Activated gamma-delta T cell (primary cell): ENCODE data around the gene RASGRF1.

Experiments
- DNase-seq: peaks from one replicate; lab custom pipeline; 2025; lab: John Stamatoyannopoulos, UW

RASGRF1 gene

DNA sequence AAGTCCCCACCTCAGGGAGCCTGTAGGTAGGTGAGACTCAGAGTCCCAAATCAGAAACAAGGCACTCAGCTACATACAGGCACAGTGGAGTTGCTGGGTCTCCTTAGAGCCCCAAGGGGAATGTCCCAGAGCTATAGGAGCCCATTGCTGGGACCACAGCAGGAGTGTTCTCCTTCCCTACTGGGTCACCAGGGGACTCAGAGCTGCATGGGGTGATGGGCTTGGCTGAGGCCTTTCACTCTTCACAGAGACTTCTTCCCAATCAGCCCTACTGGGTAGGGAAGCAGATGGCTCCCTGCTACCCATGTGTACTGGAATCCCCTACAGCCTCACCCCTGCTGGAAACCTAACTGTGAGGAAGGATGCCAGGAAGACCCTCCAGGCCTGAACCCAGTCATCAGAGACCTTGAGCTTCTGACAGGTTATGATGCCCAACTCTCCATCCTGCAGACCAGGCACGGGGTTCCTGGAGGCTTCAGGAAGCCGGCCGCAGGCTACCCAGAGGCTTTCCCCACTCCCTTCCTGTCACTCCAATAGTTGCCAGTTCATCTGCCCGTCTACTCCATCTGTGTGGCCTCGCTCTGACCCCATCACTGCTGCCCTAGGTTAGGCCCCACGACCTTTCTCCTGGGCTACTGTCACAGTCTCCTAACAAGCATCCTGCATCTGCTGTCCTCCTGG, 24.0 kb downstream of the RASGRF1 start:
- no peak for DNase-seq

DNA sequence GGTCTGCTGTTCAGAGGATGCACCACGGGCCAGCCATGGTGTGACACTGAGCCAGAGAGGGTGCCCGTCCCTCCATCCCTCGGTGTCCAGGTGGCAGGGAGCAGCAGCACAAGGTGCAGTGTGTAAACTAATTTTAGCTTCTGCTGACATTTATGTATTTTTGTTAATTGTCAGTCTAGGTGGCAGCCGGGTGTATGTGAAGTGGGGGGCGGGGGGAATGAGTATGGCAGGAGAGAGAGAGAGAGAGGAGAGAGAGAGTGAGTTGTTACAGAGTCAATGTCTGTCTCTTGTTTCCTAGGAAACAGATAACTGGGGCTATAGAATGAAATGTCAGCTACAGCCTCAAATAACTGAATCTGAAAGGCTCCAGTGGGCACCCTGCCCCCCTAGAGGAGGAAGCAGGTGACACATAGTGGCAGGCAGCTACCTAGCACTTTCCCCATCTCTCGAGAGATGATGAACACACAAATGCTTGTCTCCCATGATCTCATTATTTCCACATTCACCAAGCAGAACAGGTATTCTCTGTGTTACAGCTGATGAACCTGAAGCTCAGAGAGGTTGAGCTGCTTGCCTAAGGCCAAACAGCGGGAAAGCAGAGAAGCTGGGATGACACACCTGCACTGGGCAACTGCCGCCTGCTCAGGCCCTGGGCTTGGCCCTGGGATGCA, 24.7 kb downstream of the RASGRF1 start:
- DNase-seq = no peak

- DNase-seq = no peak
These were observed 25.2 kb downstream of the RASGRF1 start for GRCh38 chr15:79065361-79065705.

DNA sequence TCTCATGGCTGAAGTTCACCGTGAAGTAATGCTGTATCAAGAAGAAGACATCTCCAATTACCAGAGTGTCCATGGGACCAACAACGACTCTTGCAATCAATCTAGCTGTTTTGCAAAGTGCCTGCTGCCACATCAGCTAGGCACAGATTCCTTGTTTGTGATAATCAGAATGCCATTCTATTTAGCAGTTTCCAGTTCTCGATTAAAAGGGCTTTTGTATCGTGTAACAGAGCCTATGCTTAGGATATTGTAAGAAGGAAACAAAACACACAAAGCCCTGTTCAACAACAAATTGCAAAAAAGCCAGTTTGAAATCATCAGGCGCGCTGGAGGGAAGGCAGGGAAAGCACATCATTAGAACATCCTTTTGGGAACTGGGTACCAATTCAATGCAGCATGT, 26.1 kb downstream of the RASGRF1 start:
- no peak for DNase-seq

GRCh38 chr15:79060175-79060574, 30.4 kb downstream of the RASGRF1 start:
- DNase-seq = no peak

DNA sequence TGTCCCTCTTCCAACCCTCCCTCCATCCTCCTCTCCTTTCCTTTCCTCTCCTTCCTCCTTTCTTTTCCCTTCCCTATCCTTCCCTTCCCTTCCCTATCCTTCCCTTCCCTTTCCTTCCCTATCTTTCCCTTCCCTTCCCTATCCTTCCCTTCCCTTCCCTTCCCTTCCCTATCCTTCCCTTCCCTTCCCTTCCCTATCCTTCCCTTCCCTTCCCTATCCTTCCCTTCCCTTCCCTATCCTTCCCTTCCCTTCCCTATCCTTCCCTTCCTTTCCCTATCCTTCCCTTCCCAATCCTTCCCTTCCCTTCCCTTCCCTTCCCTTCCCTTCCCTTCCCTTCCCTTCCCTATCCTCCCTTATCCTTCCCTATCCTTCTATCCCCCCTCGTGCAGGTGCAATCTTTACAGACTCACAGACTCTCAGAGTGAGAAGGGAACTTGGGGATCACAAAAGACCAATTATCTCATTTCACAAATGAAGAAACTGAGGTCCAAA, 31.5 kb downstream of the RASGRF1 start:
- no peak for DNase-seq

DNA sequence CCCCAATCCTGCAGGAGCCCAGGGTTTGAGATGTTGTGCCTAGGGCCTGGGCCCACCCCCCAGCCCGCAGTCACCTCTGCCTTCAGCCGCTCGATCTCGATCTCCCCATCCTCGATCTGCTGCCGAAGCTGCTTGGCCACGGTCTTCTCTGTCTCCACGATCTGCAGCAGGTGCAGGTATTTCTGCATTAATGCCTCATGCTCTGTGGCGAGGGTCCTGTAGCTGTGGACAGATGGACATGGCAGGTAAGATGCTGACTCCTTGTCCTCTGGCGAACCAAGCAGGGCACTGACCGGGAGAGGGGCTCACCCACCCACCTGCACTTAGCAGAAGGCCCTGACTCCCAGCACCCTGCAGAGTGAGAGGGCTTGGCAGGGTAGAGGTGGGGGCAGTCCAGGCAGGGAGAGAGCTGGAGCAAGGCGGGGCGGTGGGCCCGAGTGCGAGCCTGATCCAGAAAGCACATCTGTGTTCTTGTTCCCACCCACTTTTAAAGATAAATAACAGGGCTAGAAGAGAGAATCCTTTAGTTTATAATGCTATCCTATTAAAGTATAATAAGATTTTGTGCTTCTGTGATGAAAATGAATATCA, 32.2 kb downstream of the RASGRF1 start:
- DNase-seq = no peak

- no peak for DNase-seq
These were observed 33.5 kb downstream of the RASGRF1 start for GRCh38 chr15:79057050-79057449.

GRCh38 chr15:79054350-79054749, 36.2 kb downstream of the RASGRF1 start:
- DNase-seq = no peak

DNA sequence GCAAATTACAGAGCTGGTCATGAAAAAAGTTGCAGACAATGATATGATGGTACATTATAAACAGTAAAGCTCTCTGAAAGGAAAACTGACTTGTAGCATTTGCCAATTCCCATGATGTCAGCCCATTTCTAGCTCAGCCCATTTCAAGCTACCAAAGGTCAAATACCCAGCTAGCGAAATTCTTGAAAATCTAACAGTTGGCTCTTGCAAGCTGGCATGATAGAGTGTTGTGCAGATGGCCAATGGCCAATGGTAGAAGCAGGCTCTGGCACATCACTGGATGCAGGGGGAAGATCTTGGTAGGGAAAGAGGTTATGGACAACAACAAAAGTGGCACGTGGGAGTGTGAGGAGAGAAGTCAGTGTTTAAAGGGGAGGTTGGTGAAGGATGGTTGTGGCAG, 36.7 kb downstream of the RASGRF1 start:
- DNase-seq = no peak

GRCh38 chr15:79051941-79052731, 38.4 kb downstream of the RASGRF1 start:
- no peak for DNase-seq

GRCh38 chr15:79051029-79051428, 39.6 kb downstream of the RASGRF1 start:
- DNase-seq = no peak

GRCh38 chr15:79050341-79050740, 40.2 kb downstream of the RASGRF1 start:
- no peak for DNase-seq

- DNase-seq = no peak
These were observed 41.2 kb downstream of the RASGRF1 start for GRCh38 chr15:79049416-79049815.

- no peak for DNase-seq
These were observed 42.7 kb downstream of the RASGRF1 start for GRCh38 chr15:79047676-79048439.

DNA sequence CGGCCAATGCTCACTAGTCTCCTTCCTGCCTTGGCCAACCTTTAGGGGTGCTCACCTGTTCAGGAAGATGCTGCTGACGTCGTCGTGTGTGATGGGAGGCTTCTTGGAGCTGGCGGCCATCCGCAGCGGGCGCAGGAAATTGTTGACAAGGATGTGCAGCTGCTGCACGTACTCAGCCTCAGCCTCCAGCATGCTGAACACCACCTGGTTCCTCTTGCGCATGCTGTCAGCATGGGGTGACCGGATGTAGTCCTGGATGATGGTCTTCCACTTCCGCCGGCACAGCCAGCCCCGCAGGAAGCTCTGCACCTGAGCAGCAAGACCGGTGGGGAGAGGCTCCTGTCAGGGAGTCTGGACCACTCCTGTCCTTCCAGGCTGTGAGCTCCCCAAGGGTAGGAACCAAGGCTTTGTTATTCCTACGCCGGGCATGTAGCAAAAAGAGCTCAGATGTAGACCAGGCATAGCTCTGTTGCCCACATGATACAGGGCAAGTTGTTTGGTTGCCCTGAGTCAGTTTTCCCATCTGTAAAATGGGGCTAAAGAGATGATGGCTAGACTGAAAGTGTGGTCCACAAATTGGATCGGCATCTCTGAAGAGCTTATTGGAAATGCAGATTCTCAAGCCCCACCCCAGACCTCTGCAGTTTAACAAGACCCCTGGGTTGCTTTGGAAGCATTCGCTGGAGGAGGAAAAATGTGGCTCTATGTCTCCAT, 43.7 kb downstream of the RASGRF1 start:
- DNase-seq = no peak

- DNase-seq = no peak
These were observed 45.5 kb downstream of the RASGRF1 start for GRCh38 chr15:79045041-79045440.

- no peak for DNase-seq
These were observed 48.2 kb downstream of the RASGRF1 start for GRCh38 chr15:79042213-79042928.

DNA sequence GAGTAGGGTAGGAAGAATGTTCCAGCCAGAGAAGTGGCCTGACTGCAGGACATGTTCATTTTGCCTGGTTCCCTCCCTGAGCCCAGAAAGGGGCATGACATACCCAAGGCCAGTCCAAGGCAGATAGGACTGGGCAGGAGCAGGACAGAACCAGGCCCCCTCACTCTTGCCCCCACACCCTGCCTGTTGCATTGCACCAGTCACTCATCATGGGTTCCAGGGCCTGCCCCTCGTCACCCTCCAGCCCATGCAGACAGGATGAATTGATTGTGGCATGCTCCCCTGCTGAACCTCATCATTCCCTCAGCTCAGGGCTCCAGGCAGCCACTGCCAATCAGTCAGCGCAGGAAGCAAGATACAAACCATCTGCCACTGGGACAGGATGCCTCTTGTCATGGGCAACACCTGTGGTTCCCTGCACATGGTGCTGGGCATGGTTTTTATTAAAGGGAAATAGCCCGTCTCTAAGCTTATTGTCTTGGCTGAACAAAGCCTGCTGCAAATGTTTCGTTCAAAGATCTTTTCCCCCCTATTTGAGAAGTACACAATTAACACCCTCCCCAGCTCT, 48.9 kb downstream of the RASGRF1 start:
- DNase-seq = no peak

- no peak for DNase-seq
These were observed 52.7 kb downstream of the RASGRF1 start for GRCh38 chr15:79037848-79038247.
